ENCODE results near the gene VSTM4.

VSTM4 gene

GRCh38 chr10:49001870-49002672 lies 113.3 kb downstream of the VSTM4 start:
- H3K4me3 ChIP-seq (replicated peaks in 1 of 2; ENCODE audit: low read depth in 2 of 2, low read length in 2 of 2) = no peak overlapping the region
- DNase-seq (ENCODE audit: low read depth in 2 of 2) = no peak
- TF ChIP-seq CTCF (IDR thresholded peaks at IDR 0.05; ENCODE audit: low read depth, low read length) = no peak

- no peak for TF ChIP-seq CTCF (IDR thresholded peaks at IDR 0.05; ENCODE audit: low read depth, low read length)
- H3K4me3 ChIP-seq (replicated peaks in 1 of 2; ENCODE audit: low read depth in 2 of 2, low read length in 2 of 2) = no peak overlapping the region
- peak in 1 of 2 donors; percentile 7 for DNase-seq (ENCODE audit: low read depth in 2 of 2)
Observed at GRCh38 chr10:49001402-49001801, 113.9 kb downstream of the VSTM4 start.

- no peak for TF ChIP-seq CTCF (IDR thresholded peaks at IDR 0.05; ENCODE audit: low read depth, low read length)
- H3K4me3 ChIP-seq (replicated peaks in 1 of 2; ENCODE audit: low read depth in 2 of 2, low read length in 2 of 2) = no peak overlapping the region
- no peak for DNase-seq (ENCODE audit: low read depth in 2 of 2)
Observed at GRCh38 chr10:49000437-49001398, 114.6 kb downstream of the VSTM4 start.

- no peak for DNase-seq (ENCODE audit: low read depth in 2 of 2)
- TF ChIP-seq CTCF (IDR thresholded peaks at IDR 0.05; ENCODE audit: low read depth, low read length) = no peak
- no peak overlapping the region for H3K4me3 ChIP-seq (replicated peaks in 1 of 2; ENCODE audit: low read depth in 2 of 2, low read length in 2 of 2)
Observed at GRCh38 chr10:48999346-48999745, 116.0 kb downstream of the VSTM4 start.

GRCh38 chr10:48996329-48996728 lies 119.0 kb downstream of the VSTM4 start:
- H3K4me3 ChIP-seq (replicated peaks in 1 of 2; ENCODE audit: low read depth in 2 of 2, low read length in 2 of 2) = no peak overlapping the region
- no peak for DNase-seq (ENCODE audit: low read depth in 2 of 2)
- no peak for TF ChIP-seq CTCF (IDR thresholded peaks at IDR 0.05; ENCODE audit: low read depth, low read length)

- DNase-seq (ENCODE audit: low read depth in 2 of 2) = no peak
- no peak overlapping the region for H3K4me3 ChIP-seq (replicated peaks in 1 of 2; ENCODE audit: low read depth in 2 of 2, low read length in 2 of 2)
- TF ChIP-seq CTCF (IDR thresholded peaks at IDR 0.05; ENCODE audit: low read depth, low read length) = no peak
Observed at GRCh38 chr10:48993627-48994026, 121.7 kb downstream of the VSTM4 start.

Data from cardiac fibroblast (primary cell).